Osteoblast (primary cell): ENCODE results near the gene CSF2RB. TPM values are rescaled to one million over a fixed set of nuclear protein-coding genes. Genes with fewer than 3 reads are reported as not detected.
A peak's percentile ranks its signal among the peaks of the same experiment; 100 is the strongest.

ENCODE experiments used
- DNase-seq: peaks from one replicate; pipeline ENCODE4 v3.0.0; 2011; ENCODE audit warnings: low spot score, mixed read lengths; ENCODE audit not compliant: insufficient read length; ENCODE audit errors: missing footprints
- H2AFZ ChIP-seq: 2 replicates; pipeline ENCODE4 v1.6.0; 2011; ENCODE audit warnings: mild to moderate bottlenecking, low read length
- H3K27ac ChIP-seq: 2 replicates; pipeline ENCODE4 v1.5.1; 2011; ENCODE audit warnings: mild to moderate bottlenecking, low read depth, low read length, moderate library complexity
- H3K27me3 ChIP-seq: 2 replicates; pipeline ENCODE4 v1.6.0; 2012; ENCODE audit warnings: mild to moderate bottlenecking, control low read depth, inconsistent platforms, low read length, moderate library complexity; ENCODE audit not compliant: insufficient read depth
- H3K36me3 ChIP-seq: 2 replicates; pipeline ENCODE4 v1.5.1; 2011; ENCODE audit warnings: mild to moderate bottlenecking, low read length, control low read depth, moderate library complexity; ENCODE audit not compliant: insufficient read depth
- H3K4me1 ChIP-seq: 2 replicates; pipeline ENCODE4 v1.5.1; 2011; ENCODE audit warnings: mild to moderate bottlenecking, low read length, control low read depth, moderate library complexity; ENCODE audit not compliant: insufficient read depth
- H3K4me2 ChIP-seq: 2 replicates; pipeline ENCODE4 v1.6.0; 2011; ENCODE audit warnings: mild to moderate bottlenecking, low read length; ENCODE audit not compliant: insufficient read depth
- H3K4me3 ChIP-seq: fragments of 200-600 bp; sonication (generic); 3 replicates; pipeline ENCODE4 v1.5.1; 2012; ENCODE audit warnings: mild to moderate bottlenecking, low read length, inconsistent platforms; ENCODE audit not compliant: insufficient read depth
- H3K79me2 ChIP-seq: 2 replicates; pipeline ENCODE4 v1.6.0; 2012; ENCODE audit warnings: mild to moderate bottlenecking, low read length, control low read depth, inconsistent platforms; ENCODE audit not compliant: insufficient read depth
- H3K9me3 ChIP-seq: 2 replicates; pipeline ENCODE4 v1.5.1; 2011; ENCODE audit warnings: low read depth, low read length, control low read depth
- H4K20me1 ChIP-seq: 2 replicates; pipeline ENCODE4 v1.6.0; 2012; ENCODE audit warnings: mild to moderate bottlenecking, low read length, control low read depth; ENCODE audit not compliant: insufficient read depth
- CTCF ChIP-seq: IDR thresholded peaks from 2 replicates; pipeline ENCODE4 v1.5.1; 2011; ENCODE audit warnings: mild to moderate bottlenecking, low read depth, low read length, moderate library complexity; ENCODE audit errors: extremely low read depth
- total RNA-seq: library from RNA; depleted of rRNA; stranded (reverse); fragments of >200 nt; gene quantifications from 2 replicates; pipeline ENCODE4 v1.2.3, GENCODE V29; 2012

The CSF2RB gene
- total RNA-seq, 1 donor = 1.1 TPM

GRCh38 chr22:36874736-36875135 is 38.7 kb upstream of the CSF2RB start:
- no peak overlapping the region for H2AFZ ChIP-seq
- no peaks in the 10 kb centered on the region for H4K20me1 ChIP-seq
- no peak overlapping the region for H3K4me2 ChIP-seq
- no peak for DNase-seq
- no peak overlapping the region for H3K27ac ChIP-seq
- H3K4me1 ChIP-seq = peaks cover 30% of the 10 kb centered on the region
- H3K79me2 ChIP-seq = no peaks in the 10 kb centered on the region
- H3K27me3 ChIP-seq = no peaks in the 10 kb centered on the region
- no peaks in the 10 kb centered on the region for H3K9me3 ChIP-seq
- no peaks in the 10 kb centered on the region for H3K36me3 ChIP-seq
- H3K4me3 ChIP-seq = no peak overlapping the region
- TF ChIP-seq CTCF = no peak

GRCh38 chr22:36875741-36876140 is 37.7 kb upstream of the CSF2RB start:
- DNase-seq = no peak
- no peak for TF ChIP-seq CTCF
- no peaks in the 10 kb centered on the region for H3K79me2 ChIP-seq
- H3K4me2 ChIP-seq = no peak overlapping the region
- H3K36me3 ChIP-seq = no peaks in the 10 kb centered on the region
- no peaks in the 10 kb centered on the region for H4K20me1 ChIP-seq
- peaks cover 30% of the 10 kb centered on the region for H3K4me1 ChIP-seq
- no peaks in the 10 kb centered on the region for H3K27me3 ChIP-seq
- H3K9me3 ChIP-seq = no peaks in the 10 kb centered on the region
- no peak overlapping the region for H2AFZ ChIP-seq
- no peak overlapping the region for H3K4me3 ChIP-seq
- H3K27ac ChIP-seq = no peak overlapping the region

GRCh38 chr22:36879775-36880174 is 33.7 kb upstream of the CSF2RB start:
- Histone ChIP-seq H3K27me3 (no peaks in the 10 kb centered on the region), H3K4me2 (peak overlapping the region; percentile 3), H4K20me1 (no peaks in the 10 kb centered on the region), H3K9me3 (peaks cover 5% of the 10 kb centered on the region), H3K4me3 (no peak overlapping the region), H2AFZ (no peak overlapping the region), H3K79me2 (no peaks in the 10 kb centered on the region), H3K4me1 (peaks cover 15% of the 10 kb centered on the region), H3K27ac (peak overlapping the region; percentile 73), H3K36me3 (no peaks in the 10 kb centered on the region)
- peak; percentile 92 for DNase-seq
- no peak for TF ChIP-seq CTCF

GRCh38 chr22:36881504-36882245 is 31.8 kb upstream of the CSF2RB start:
- Histone ChIP-seq H3K36me3 (no peaks in the 10 kb centered on the region), H4K20me1 (no peaks in the 10 kb centered on the region), H3K27ac (no peak overlapping the region), H3K27me3 (peaks cover 3% of the 10 kb centered on the region), H3K4me2 (no peak overlapping the region), H2AFZ (no peak overlapping the region), H3K4me1 (peaks cover 21% of the 10 kb centered on the region), H3K4me3 (no peak overlapping the region), H3K79me2 (no peaks in the 10 kb centered on the region), H3K9me3 (peaks cover 5% of the 10 kb centered on the region)
- no peak for TF ChIP-seq CTCF
- no peak for DNase-seq
